ENCODE results near the gene ETV2. TPM values are rescaled to one million over a fixed set of nuclear protein-coding genes. Genes with fewer than 3 reads are reported as not detected.

The ETV2 gene
- total RNA-seq, 2 donors from 2014 or later, result not detected

- no peak for ATAC-seq
Measured at GRCh38 chr19:35655600-35655999, 14.1 kb downstream of the ETV2 start.

DNA sequence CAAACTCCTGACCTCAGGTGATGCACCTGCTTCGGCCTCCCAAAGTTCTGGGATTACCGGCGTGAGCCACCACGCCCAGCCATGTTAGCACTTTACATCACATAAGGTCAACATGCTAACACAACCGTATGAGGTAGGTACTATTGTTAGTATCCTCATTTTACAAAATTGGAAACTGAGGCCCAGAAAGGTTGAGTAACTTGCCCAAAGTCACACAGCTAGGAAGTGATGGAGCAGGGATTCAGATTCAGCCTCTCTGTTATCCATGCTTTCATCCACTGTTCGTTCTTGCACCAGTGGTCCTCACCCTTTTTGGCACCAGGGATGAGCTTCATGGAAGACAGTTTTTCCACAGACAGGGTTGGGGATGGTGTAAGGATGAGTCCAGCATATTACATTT, 15.2 kb downstream of the ETV2 start:
- WGBS, 2 donors, result 84 to 89% methylated on average over 6 of the region's 6 CpGs
- Histone ChIP-seq H3K9me3 (no peaks in the 10 kb centered on the region), H3K27me3 (no peaks in the 10 kb centered on the region), H3K4me1 (no peaks in the 10 kb centered on the region), H3K4me3 (no peak overlapping the region), H3K36me3 (replicated peaks in 1 of 2; ENCODE audit: insufficient read depth in 1 of 2, low read depth in 2 of 2) (peaks cover 4 to 38% of the 10 kb centered on the region in 2 donors), H3K27ac (no peak overlapping the region)
- no peak for ATAC-seq
- no peak for DNase-seq
- intact Hi-C loops (cut with DNase I), result no loop called here
- no peak for TF ChIP-seq POLR2A (IDR thresholded peaks at IDR 0.05)
- TF ChIP-seq, protein P1, sequence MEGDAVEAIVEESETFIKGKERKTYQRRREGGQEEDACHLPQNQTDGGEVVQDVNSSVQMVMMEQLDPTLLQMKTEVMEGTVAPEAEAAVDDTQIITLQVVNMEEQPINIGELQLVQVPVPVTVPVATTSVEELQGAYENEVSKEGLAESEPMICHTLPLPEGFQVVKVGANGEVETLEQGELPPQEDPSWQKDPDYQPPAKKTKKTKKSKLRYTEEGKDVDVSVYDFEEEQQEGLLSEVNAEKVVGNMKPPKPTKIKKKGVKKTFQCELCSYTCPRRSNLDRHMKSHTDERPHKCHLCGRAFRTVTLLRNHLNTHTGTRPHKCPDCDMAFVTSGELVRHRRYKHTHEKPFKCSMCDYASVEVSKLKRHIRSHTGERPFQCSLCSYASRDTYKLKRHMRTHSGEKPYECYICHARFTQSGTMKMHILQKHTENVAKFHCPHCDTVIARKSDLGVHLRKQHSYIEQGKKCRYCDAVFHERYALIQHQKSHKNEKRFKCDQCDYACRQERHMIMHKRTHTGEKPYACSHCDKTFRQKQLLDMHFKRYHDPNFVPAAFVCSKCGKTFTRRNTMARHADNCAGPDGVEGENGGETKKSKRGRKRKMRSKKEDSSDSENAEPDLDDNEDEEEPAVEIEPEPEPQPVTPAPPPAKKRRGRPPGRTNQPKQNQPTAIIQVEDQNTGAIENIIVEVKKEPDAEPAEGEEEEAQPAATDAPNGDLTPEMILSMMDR (IDR thresholded peaks at IDR 0.05), result no peak

More at GRCh38 chr19:35655600-35655999, 14.1 kb downstream of the ETV2 start:
- no peaks in the 10 kb centered on the region for H3K27me3 ChIP-seq
- intact Hi-C loops (cut with DNase I), result no loop called here
- no peak overlapping the region for H3K4me3 ChIP-seq
- H3K27ac ChIP-seq, result no peak overlapping the region
- H3K36me3 ChIP-seq (replicated peaks in 1 of 2; ENCODE audit: insufficient read depth in 1 of 2, low read depth in 2 of 2), result peaks cover 4 to 40% of the 10 kb centered on the region in 2 donors
- H3K9me3 ChIP-seq, result no peaks in the 10 kb centered on the region
- no peak for DNase-seq
- WGBS, 2 donors, result 92 to 93% methylated on average over 4 of the region's 4 CpGs
- TF ChIP-seq, protein P1 (IDR thresholded peaks at IDR 0.05), result no peak
- TF ChIP-seq POLR2A (IDR thresholded peaks at IDR 0.05), result no peak
- peaks cover under 1% of the 10 kb centered on the region for H3K4me1 ChIP-seq

DNA sequence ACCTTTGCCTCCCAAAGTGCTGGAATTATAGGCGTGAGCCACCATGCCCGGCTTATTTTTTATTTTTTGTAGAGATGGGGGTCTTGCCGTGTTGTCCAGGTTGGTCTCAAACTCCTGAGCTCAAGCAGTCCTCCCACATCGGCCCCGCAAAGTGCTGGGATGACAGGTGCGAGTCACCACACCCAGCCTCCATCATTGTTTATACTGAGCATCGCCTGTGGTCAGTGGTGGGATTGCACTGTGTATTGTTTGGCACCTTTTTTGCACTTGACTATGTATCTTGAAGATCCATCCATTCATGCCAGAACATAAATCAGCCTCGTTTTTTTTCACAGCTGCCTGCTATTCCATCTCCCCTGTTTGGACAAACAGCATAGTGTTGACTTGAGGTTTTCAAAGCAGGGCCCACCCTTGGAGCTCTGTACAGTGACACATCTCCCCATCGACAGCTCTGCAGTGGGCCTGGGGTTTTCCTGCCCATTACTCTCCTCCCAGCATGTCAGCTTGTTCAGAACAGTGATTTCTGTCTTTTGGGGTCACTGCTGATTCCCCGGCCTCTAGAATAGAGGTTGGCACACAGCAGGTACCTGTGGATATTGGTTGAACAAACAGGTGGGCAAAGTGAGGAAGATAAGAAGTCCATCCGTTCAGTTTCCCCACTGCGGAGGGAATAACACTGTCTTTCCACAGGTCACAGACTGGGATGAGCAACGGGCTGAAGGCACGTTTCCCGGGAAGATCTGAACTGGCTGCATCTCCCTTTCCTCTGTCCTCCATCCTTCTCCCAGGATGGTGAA, 16.6 kb downstream of the ETV2 start:
- Histone ChIP-seq H3K9me3 (no peaks in the 10 kb centered on the region), H3K27me3 (no peaks in the 10 kb centered on the region), H3K4me1 (no peaks in the 10 kb centered on the region), H3K27ac (no peak overlapping the region), H3K36me3 (replicated peaks in 1 of 2; ENCODE audit: insufficient read depth in 1 of 2, low read depth in 2 of 2) (peaks cover 4 to 38% of the 10 kb centered on the region in 2 donors), H3K4me3 (no peak overlapping the region)
- TF ChIP-seq, protein P1 (IDR thresholded peaks at IDR 0.05), result no peak
- TF ChIP-seq POLR2A (IDR thresholded peaks at IDR 0.05), result no peak
- intact Hi-C loops (cut with DNase I), result no loop called here
- WGBS, 2 donors, result 83 to 88% methylated on average over 14 to 15 of the region's 15 CpGs
- DNase-seq (no peak), ATAC-seq (no peak)

- no peaks in the 10 kb centered on the region for H3K27me3 ChIP-seq
- ATAC-seq, result no peak
- intact Hi-C loops (cut with DNase I), result no loop called here
- no peaks in the 10 kb centered on the region for H3K9me3 ChIP-seq
- WGBS, 2 donors, result 93 to 97% methylated on average over 6 of the region's 6 CpGs
- H3K4me3 ChIP-seq, result no peak overlapping the region
- DNase-seq, result no peak
- H3K27ac ChIP-seq, result no peak overlapping the region
- H3K4me1 ChIP-seq, result no peaks in the 10 kb centered on the region
- TF ChIP-seq, protein P1 (IDR thresholded peaks at IDR 0.05), result no peak
- no peak for TF ChIP-seq POLR2A (IDR thresholded peaks at IDR 0.05)
- H3K36me3 ChIP-seq (replicated peaks in 1 of 2; ENCODE audit: insufficient read depth in 1 of 2, low read depth in 2 of 2), result peaks cover 0 to 20% of the 10 kb centered on the region in 2 donors
Measured at GRCh38 chr19:35661995-35662340, 20.4 kb downstream of the ETV2 start.

- ATAC-seq (no peak), DNase-seq (no peak)
- Histone ChIP-seq H3K36me3 (replicated peaks in 1 of 2; ENCODE audit: insufficient read depth in 1 of 2, low read depth in 2 of 2) (peaks cover 0 to 8% of the 10 kb centered on the region in 2 donors), H3K4me3 (no peak overlapping the region), H3K4me1 (no peaks in the 10 kb centered on the region), H3K9me3 (no peaks in the 10 kb centered on the region), H3K27me3 (no peaks in the 10 kb centered on the region), H3K27ac (no peak overlapping the region)
- 80 to 82% methylated on average over 3 of the region's 3 CpGs for WGBS, 2 donors
- intact Hi-C loops (cut with DNase I), result no loop called here
- TF ChIP-seq, protein P1 (IDR thresholded peaks at IDR 0.05), result no peak
- no peak for TF ChIP-seq POLR2A (IDR thresholded peaks at IDR 0.05)
Measured at GRCh38 chr19:35663981-35664380, 22.4 kb downstream of the ETV2 start.

Measured in body of pancreas (tissue), 4 donors.